ENCODE measurements around the gene ZNF200.

ZNF200 gene

DNA sequence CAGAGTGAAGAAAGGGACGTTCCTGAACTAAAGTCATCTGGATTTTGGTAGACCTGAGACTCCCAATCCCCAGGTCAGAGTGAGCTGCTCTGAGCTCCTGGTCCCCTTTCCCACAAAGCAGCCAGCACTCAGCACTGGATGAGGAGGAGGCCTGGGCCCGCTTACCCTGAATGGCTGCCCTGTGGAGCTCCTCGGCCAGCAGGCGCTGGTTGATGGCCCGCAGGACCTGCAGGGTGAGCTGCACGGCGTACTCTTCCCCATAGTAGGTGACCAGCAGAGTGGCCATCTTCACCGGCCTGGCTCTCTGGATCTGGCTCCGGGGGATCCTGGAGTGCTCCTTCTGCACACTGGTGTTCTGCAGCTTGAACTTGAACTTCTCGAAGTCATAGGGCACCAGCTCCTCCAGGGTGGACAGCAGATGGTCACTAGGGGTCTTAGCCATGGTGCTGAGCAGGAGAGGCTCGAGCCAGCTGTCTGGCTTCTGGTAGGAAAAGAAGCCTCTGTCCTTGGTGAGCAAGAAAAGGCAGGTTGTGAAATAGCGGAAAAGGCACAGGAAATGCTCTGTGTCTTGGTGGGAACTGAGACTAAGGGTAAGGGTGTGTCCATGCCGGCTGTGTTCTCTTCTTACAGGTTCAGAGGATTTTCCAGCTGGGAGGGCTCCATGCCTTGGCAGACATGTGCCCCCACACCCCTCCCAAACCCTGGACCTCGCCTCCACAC is 21.3 kb upstream of the ZNF200 start, which contains the start of gene MEFV:
MEFV (minus strand) TSS at position 488 of the 720 bp plus-strand sequence; CDS start at position 442, 46 bp downstream.
- Histone ChIP-seq H4K20me1 (ENCODE audit: insufficient read depth, low read length) (no peaks in the 10 kb centered on the region), H3K9ac (ENCODE audit: low read length) (no peak within 1 kb of the TSS), H3K27me3 (replicated peaks; ENCODE audit: insufficient read depth, low read length) (peaks cover 59% of the 10 kb centered on the region), H3K9me2 (replicated peaks; ENCODE audit: insufficient read depth, low read length) (no peaks in the 10 kb centered on the region), H3K27ac (ENCODE audit: low read length) (no peak within 1 kb of the TSS), H3K4me3 (ENCODE audit: low read length) (no peak within 1 kb of the TSS), H3K79me2 (ENCODE audit: low read length) (no peaks in the 10 kb centered on the region), H3K4me2 (ENCODE audit: low read depth, low read length) (no peak within 1 kb of the TSS), H2AFZ (ENCODE audit: low read length) (no peak within 1 kb of the TSS), H3K4me1 (ENCODE audit: low read length) (no peaks in the 10 kb centered on the region), H3F3A (ENCODE audit: insufficient read depth, low read length) (no peaks in the 10 kb centered on the region), H3K36me3 (replicated peaks; ENCODE audit: insufficient read depth, low read length) (no peaks in the 10 kb centered on the region), H3K9me3 (replicated peaks; ENCODE audit: insufficient read depth, low read length) (no peaks in the 10 kb centered on the region)
- TF ChIP-seq EZH2phosphoT487 (IDR thresholded peaks at IDR 0.05; ENCODE audit: low read length) (no peak), EZH2 (optimal IDR thresholded peaks at IDR 0.05; ENCODE audit: low read depth, low read length) (no peak)
- TF ChIP-seq, protein P1, sequence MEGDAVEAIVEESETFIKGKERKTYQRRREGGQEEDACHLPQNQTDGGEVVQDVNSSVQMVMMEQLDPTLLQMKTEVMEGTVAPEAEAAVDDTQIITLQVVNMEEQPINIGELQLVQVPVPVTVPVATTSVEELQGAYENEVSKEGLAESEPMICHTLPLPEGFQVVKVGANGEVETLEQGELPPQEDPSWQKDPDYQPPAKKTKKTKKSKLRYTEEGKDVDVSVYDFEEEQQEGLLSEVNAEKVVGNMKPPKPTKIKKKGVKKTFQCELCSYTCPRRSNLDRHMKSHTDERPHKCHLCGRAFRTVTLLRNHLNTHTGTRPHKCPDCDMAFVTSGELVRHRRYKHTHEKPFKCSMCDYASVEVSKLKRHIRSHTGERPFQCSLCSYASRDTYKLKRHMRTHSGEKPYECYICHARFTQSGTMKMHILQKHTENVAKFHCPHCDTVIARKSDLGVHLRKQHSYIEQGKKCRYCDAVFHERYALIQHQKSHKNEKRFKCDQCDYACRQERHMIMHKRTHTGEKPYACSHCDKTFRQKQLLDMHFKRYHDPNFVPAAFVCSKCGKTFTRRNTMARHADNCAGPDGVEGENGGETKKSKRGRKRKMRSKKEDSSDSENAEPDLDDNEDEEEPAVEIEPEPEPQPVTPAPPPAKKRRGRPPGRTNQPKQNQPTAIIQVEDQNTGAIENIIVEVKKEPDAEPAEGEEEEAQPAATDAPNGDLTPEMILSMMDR (IDR thresholded peaks at IDR 0.05; ENCODE audit: low read length), result no peak
- DNase-seq, result no peak

DNA sequence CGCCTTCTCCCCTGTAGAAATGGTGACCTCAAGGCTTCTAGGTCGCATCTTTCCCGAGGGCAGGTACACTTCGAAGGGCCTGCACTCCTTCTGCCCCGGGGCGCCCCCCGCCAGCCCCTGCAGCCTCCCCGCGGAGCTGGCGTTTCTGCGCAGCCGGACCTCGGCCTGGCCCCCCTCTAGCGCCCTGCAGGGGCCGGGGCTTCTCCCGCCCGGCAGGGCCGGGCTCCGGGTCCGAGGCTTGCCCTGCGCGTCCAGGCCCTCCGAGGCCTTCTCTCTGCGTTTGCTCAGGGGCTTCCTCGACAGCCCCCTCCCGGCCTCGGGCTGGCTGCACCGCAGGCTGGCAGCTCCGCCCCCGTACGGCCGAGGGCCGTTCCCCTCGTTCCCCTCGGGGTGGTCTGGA is 19.4 kb upstream of the ZNF200 start:
- Histone ChIP-seq H4K20me1 (ENCODE audit: insufficient read depth, low read length) (no peaks in the 10 kb centered on the region), H3K27ac (ENCODE audit: low read length) (no peak overlapping the region), H3K79me2 (ENCODE audit: low read length) (no peaks in the 10 kb centered on the region), H3K9me2 (replicated peaks; ENCODE audit: insufficient read depth, low read length) (no peaks in the 10 kb centered on the region), H3F3A (ENCODE audit: insufficient read depth, low read length) (no peaks in the 10 kb centered on the region), H3K36me3 (replicated peaks; ENCODE audit: insufficient read depth, low read length) (no peaks in the 10 kb centered on the region), H2AFZ (ENCODE audit: low read length) (no peak overlapping the region), H3K4me1 (ENCODE audit: low read length) (no peaks in the 10 kb centered on the region), H3K27me3 (replicated peaks; ENCODE audit: insufficient read depth, low read length) (peaks cover 63% of the 10 kb centered on the region), H3K4me3 (ENCODE audit: low read length) (no peak overlapping the region), H3K4me2 (ENCODE audit: low read depth, low read length) (no peak overlapping the region), H3K9ac (ENCODE audit: low read length) (no peak overlapping the region), H3K9me3 (replicated peaks; ENCODE audit: insufficient read depth, low read length) (no peaks in the 10 kb centered on the region)
- TF ChIP-seq, protein P1 (IDR thresholded peaks at IDR 0.05; ENCODE audit: low read length), result no peak
- no peak for TF ChIP-seq EZH2phosphoT487 (IDR thresholded peaks at IDR 0.05; ENCODE audit: low read length)
- no peak for TF ChIP-seq EZH2 (optimal IDR thresholded peaks at IDR 0.05; ENCODE audit: low read depth, low read length)
- DNase-seq, result no peak

DNA sequence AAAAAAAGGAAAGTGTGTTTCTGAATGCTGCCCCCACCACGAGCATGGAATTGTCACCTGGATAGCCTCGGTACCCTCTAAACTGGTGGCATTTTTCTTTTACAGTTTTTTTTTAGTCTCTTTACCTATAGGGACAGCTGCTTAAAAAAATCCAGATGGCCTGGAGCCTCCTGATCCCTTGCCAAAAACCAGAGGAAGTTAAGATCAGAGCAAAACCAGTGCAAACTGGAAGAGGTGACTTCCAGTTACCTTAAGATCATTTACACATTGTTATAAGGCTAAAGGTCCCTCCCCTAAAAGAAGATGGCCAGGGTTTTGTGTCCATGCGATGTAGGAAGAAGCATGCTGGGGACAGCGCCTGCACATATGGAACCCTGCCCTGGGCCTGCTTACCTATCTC is 18.0 kb upstream of the ZNF200 start:
- Histone ChIP-seq H3K79me2 (ENCODE audit: low read length) (no peaks in the 10 kb centered on the region), H3K27me3 (replicated peaks; ENCODE audit: insufficient read depth, low read length) (peaks cover 62% of the 10 kb centered on the region), H3K27ac (ENCODE audit: low read length) (no peak overlapping the region), H3K9ac (ENCODE audit: low read length) (no peak overlapping the region), H3K4me1 (ENCODE audit: low read length) (no peaks in the 10 kb centered on the region), H2AFZ (ENCODE audit: low read length) (no peak overlapping the region), H4K20me1 (ENCODE audit: insufficient read depth, low read length) (no peaks in the 10 kb centered on the region), H3K4me3 (ENCODE audit: low read length) (no peak overlapping the region), H3K36me3 (replicated peaks; ENCODE audit: insufficient read depth, low read length) (no peaks in the 10 kb centered on the region), H3K9me2 (replicated peaks; ENCODE audit: insufficient read depth, low read length) (no peaks in the 10 kb centered on the region), H3F3A (ENCODE audit: insufficient read depth, low read length) (no peaks in the 10 kb centered on the region), H3K4me2 (ENCODE audit: low read depth, low read length) (no peak overlapping the region), H3K9me3 (replicated peaks; ENCODE audit: insufficient read depth, low read length) (no peaks in the 10 kb centered on the region)
- TF ChIP-seq, protein P1 (IDR thresholded peaks at IDR 0.05; ENCODE audit: low read length), result no peak
- no peak for TF ChIP-seq EZH2phosphoT487 (IDR thresholded peaks at IDR 0.05; ENCODE audit: low read length)
- TF ChIP-seq EZH2 (optimal IDR thresholded peaks at IDR 0.05; ENCODE audit: low read depth, low read length), result no peak
- no peak for DNase-seq
